ENCODE results near the gene ROPN1. TPM values are rescaled to one million over a fixed set of nuclear protein-coding genes. Genes with fewer than 3 reads are reported as not detected.

Gene ROPN1
- total and polyA plus RNA-seq, 2 of the 13 experiments (the other 11 are each of a cell fraction or from before 2014, with no cell fraction given), result not detected

- peak; percentile 57 to 65 for TF ChIP-seq HMGXB4 (CRISPR knock-in tag; IDR thresholded peaks at IDR 0.05; ENCODE audit: borderline replicate concordance in 1 of 2, low read depth in 1 of 2)
- TF ChIP-seq SKIL (CRISPR knock-in tag; IDR thresholded peaks at IDR 0.05; ENCODE audit: borderline replicate concordance), result 0 out of 2 replicates have a peak, but pooled peaks have one; percentile 22
- TF ChIP-seq RAD21 (CRISPR knock-in tag; IDR thresholded peaks at IDR 0.05), result peak; percentile 35; the same call in 1 of the 2 replicates
- no peak for TF ChIP-seq MAFG (CRISPR knock-in tag; IDR thresholded peaks at IDR 0.05)
- peak; percentile 63; the same call in 1 of the 2 replicates for TF ChIP-seq KDM2A (CRISPR knock-in tag; IDR thresholded peaks at IDR 0.05; ENCODE audit: borderline replicate concordance, low read depth)
- TF ChIP-seq TFDP2 (CRISPR knock-in tag; IDR thresholded peaks at IDR 0.05), result 0 out of 2 replicates have a peak, but pooled peaks have one; percentile 21
- no peak for TF ChIP-seq ZNF567 (CRISPR knock-in tag; IDR thresholded peaks at IDR 0.05; ENCODE audit: borderline replicate concordance)
- TF ChIP-seq HNF1A (IDR thresholded peaks at IDR 0.05; ENCODE audit: low read depth), result no peak
- no peak for TF ChIP-seq HNF1A (CRISPR knock-in tag; IDR thresholded peaks at IDR 0.05; ENCODE audit: borderline replicate concordance)
- TF ChIP-seq ZNF503 (CRISPR knock-in tag; IDR thresholded peaks at IDR 0.05), result 0 out of 2 replicates have a peak, but pooled peaks have one; percentile 16
- TF ChIP-seq ZNF577 (CRISPR knock-in tag; IDR thresholded peaks at IDR 0.05; ENCODE audit: borderline replicate concordance, low read depth), result no peak
- no peak for TF ChIP-seq DNMT3B (CRISPR knock-in tag; conservative IDR thresholded peaks at IDR 0.05)
- no peak for TF ChIP-seq ZNF747 (CRISPR knock-in tag; IDR thresholded peaks at IDR 0.05; ENCODE audit: borderline replicate concordance)
- TF ChIP-seq ZNF496 (CRISPR knock-in tag; IDR thresholded peaks at IDR 0.05; ENCODE audit: insufficient replicate concordance), result no peak
- no peak for TF ChIP-seq HNRNPL (IDR thresholded peaks at IDR 0.05; ENCODE audit: low read depth, low read length)
- TF ChIP-seq YEATS4 (CRISPR knock-in tag; IDR thresholded peaks at IDR 0.05; ENCODE audit: borderline replicate concordance), result 0 out of 2 replicates have a peak, but pooled peaks have one; percentile 33
- TF ChIP-seq NR2F6 (IDR thresholded peaks at IDR 0.05), result no peak
- no peak for TF ChIP-seq NR2F6 (CRISPR knock-in tag; IDR thresholded peaks at IDR 0.05)
Observed at GRCh38 chr3:124032881-124033359, 41.0 kb upstream of the ROPN1 start (continued).

All from HepG2 (cell line).